Posterior cingulate gyrus (tissue), 11 donors: ENCODE results near the gene NCKAP5.

Experiments
- DNase-seq, 10 donors: peaks; one replicate each; pipeline versions ENCODE4 v3.0.0 to v3.0.0-alpha.2; 2020 to 2021; ENCODE audit warnings: mixed read lengths in 3 of 10
- intact Hi-C: fragments of 100-400 bp; cut with DNase I; formaldehyde crosslinking; loops from one replicate; pipeline ENCODE4 v1.15.1; 2023

The NCKAP5 gene

DNA sequence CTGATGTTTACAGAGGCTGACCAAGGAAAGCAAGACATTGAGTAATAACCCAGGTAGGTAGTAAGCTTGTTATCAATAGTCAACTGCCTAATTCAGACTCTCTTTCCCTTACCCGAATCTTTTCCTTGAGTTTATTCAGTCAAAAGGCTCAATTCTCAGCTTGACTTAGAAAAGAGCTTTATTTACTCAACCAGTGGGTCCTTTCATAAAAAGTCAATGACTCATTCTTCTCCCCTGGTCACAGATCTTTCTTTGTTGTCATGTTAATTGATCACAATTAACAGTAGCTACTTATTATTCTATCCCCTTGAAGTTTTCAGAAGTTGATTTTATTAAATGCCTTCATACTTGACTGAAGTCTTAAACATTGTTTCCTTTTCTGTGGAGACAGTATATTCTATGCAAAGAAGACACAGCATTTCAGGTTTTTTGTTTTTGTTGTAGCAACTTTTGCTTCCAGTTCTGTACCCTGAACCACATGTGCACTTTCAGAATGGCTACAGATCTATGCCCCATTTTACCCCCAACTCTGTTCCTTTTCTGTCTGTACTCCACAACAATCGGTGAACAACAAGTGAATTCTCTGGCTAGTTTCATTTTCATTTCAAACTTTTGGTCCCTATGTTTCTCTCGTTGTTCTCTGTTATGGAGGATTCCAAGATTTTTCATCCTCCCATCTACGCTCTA, 428.3 kb downstream of the NCKAP5 start:
- intact Hi-C loops, result loop anchor here (10.0 kb wide), 1 partner anchor 595 kb away; no protein-coding TSS in a partner anchor
- DNase-seq, result no peak

DNA sequence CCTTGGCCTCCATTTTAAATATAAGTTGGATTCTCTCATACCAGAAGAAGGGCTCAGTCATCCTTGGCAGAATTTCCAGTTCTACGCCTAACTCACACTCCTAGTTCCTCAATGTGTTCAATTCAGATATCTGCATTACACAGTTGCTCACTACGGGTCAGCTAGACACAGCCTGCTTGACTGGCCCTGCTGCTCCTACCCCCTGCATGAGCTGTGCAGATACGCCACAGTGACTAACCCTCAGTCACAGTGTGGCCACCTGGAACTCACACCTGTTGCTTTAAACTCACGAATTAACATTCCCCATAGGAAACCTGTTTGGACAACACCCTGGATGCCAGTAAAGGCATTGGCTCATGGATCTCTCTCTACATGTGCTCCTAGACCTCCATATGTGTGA, 429.6 kb downstream of the NCKAP5 start:
- intact Hi-C loops, result no loop called here
- no peak for DNase-seq

DNA sequence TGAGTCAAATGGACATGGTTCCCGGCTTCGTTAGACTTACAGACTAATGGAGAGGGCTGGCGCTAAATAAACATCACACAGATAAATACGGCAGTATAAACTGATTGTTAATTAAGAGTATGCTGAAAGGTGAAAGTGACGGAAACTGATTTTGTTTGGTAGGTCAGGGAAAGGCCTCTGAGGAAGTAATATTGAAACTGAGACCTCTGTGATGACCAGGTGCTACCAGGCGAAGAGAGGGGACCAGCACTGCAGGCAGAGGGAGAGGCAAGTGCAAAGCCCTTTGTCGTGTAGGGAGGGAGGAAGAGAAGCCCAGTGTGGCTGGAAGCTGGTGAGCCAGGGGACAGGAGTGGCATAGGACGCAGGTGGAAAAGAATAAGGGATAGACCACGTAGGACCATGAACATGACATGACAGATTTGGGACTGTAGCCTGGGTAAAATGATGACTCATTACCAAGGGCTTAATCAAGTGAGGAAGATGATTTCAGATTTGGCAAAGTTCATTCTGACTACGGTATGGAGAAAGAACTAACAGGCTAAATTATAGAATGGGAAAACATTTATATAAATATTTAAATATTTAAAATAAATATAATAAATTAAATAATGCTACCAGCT, 433.1 kb downstream of the NCKAP5 start:
- no peak for DNase-seq
- intact Hi-C loops, result no loop called here

DNA sequence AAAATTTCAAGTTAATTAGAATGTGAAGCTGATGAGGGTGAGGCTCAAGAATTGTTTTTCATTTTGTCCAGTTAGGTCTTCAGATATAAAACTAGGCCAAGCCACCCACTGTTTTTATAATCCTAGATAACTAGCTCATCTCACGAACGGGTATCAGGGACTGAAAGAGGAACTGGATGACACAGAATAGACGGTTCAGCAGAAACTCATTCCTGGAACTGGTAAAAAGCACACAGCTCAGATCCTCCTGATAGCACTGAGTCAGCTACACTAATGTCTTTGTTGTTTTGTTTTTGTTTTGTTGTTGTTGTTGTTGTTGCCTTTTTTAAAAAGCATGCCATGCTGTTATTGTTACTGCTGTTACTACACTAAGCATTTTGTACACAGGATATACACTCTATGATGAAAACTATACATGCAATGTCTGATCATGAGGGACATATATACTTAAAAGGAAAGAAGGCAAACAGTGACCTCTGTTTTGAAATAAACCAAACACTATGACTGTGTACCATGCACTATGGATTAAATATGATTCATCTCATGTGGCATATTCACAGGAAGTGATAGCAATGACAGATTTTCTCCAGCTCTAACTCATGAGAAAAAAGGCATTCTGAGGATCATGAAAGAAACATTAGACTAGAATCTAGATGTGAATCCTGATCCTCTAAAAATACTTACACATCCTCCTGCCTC, 437.6 kb downstream of the NCKAP5 start:
- intact Hi-C loops, result no loop called here
- no peak for DNase-seq

DNA sequence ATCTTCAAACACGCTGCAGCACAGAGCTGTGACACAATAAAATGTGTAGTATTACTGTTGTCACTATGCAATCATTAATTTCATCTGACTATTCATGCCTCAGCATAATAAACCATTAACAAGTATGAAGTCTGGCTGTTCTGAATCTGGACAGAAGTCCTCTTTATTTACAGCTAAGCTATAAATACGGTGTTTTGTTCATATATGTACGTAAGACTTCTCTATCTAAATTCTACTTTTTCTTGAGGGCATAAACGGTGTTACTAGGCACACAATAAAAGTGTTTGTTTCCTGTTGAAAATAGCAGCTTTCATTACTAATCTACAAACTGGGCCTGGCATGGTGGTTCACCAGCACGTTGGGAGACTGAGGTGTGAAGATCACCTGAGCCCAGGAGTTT, 443.8 kb downstream of the NCKAP5 start:
- intact Hi-C loops, result no loop called here
- DNase-seq, result no peak

DNA sequence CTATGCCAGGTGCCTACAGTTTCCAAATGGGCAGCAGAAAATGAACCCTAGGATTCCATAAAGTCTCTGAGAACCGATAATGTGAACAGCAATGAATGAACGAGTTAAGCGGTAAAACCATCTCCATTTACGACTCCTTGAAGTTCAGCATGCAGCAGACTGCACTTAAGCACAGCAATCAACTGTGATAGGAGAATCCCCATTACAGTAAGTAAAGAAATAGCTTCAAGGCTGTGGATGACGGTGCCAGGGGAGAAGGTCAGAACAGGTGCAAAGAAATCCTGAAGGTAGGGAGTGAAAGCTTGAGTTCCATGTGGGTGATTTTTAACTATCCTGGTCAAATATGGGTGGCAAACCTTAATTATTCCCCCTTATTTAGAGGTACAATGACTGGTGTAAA, 444.4 kb downstream of the NCKAP5 start:
- intact Hi-C loops, result no loop called here
- no peak for DNase-seq

DNA sequence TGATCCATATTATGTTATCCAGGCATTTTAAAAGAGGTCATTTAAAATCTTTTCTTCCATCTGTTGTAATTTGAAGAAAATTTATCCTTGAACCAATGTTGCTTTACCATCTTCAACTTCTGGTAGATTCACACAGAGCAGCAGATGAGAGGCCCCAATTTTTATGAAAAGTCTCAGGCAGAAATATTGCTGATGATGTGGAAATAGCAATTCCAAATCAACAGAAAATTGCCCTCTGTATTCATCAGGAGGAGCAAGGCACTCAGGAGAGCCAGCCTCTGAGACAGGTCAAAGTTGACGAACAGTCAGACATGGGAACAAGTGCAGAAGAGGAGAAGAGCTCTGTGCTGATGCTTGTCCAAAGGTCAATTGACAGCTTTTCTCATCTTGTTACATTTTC, 444.9 kb downstream of the NCKAP5 start:
- DNase-seq, result no peak
- intact Hi-C loops, result no loop called here

DNA sequence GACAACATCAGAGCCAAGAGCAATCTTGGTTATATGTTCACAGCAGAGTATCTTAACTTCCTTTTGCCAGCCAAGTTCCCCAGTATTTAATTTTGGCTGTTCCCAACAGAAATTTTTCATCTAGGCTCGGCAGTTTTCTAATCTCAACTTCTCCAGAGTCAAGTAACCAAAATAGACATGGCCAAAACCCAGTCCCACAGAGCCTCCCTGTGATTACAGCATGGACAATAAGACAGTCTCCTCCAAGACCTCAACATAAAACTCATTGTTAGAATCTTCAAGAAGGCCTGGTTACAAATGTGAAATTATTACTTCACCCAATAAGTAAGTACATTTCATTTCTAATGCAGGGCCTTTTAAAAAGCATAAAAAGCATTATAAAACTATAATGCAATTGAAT, 445.7 kb downstream of the NCKAP5 start:
- DNase-seq, result no peak
- intact Hi-C loops, result no loop called here

DNA sequence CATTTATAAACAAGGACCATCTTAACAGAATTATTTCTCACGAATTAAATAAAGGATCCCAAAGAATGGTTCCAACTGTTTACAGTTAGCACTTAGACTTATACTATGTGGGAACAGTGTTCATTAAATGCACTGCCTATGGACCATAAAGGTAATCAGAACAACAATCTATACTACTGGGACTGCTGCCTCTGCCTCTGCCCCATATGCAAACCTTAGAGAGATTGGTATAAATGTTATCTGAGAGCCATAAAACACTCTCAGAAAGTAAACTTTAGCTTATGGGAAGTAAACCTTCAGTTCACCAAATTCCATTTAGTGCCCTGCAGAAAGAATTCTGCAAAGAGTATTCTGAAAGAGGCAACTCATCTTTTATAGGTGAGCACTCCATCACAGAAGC, 448.0 kb downstream of the NCKAP5 start:
- intact Hi-C loops, result no loop called here
- DNase-seq, result no peak

DNA sequence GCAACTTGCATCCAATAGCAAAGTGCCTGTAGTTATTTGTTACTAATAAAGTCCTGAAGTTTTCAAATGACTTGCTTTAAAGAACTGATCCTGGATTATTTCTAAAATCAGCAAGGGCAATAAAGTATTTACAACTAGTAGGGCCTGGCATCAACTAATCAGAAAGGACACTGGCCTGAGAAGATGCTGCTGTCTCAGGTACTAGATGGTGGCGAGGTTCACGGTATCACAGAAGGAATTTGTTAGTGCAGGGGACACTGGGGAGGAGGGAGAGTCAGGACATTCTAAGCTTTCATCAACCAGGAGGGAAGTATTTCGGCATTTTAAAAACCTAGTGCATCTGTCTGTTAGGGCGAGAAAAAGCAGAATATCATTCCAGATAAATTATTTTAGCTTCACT, 458.1 kb downstream of the NCKAP5 start:
- intact Hi-C loops, result no loop called here
- no peak for DNase-seq

DNA sequence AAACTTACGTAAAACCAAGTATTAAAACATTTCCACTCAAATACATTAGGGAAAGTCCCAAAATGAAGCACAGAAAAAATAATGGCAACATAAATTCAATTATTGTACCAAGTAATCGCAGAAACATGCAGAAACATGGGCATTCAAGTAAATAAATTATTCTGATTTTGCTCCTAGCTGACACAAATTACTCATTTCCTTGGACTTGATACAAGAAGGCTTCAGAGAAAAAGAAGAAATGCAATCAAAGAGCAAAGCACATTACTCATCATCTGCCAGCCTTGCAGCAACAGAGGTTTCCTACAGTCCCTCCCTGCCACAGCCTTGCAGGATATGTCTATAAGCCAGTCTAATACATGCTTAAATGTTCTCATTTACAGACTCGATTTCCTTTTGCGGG, 458.5 kb downstream of the NCKAP5 start:
- intact Hi-C loops, result no loop called here

DNA sequence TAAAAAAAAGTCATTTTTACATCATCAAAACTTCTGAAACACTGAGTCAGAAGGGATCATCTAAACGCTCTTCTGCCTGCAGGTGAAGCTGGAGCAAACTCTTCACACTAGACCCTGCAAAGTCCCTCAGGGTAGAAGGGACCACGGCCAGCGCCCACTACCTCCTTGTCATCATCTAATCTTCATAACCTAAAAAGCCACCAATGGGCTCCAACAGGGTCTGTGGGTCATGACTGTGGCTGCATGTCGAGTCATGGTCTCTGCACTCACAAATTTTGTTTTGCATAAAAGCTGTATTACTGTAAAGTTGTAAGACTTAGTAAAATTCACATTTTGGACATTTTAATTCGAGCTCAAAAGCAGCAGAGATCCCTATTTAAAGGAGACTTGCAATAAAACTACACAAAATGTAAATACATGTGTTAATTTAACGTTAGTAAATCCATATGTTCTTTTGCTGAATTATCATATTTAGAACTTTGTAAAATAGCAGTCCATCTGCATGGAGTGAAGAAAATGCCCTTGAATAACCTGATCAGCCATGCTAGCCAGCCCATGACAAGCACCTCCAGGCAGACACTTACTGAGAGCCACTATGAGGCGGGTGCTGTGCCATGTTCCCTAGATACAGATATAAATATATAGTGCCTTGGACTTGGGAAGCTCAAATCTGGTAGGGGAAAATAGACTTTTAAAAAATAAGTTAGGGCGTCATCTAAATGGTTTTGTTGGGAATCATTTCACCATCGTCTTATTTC, 461.0 kb downstream of the NCKAP5 start:
- no peak for DNase-seq
- intact Hi-C loops, result no loop called here

More for the DNA sequence above, 458.5 kb downstream of the NCKAP5 start:
- no peak for DNase-seq

DNA sequence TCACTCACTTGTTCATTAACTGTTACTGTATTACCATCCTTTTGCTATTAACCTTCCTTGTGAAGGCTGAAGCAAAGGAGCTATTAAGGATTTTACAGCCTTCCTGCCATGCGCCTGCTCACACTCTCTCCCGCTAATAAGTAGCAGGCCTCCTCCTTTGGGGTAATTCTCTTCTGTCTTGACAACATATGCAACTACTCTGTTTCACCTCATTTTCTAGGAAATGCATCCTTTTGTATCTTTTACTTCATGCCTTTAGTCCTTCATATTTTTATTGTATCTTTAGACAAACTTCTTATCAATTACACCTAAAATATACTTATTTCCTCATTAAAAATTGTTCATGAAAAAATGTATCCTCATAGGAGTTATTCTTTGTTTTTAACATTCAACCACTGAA, 463.4 kb downstream of the NCKAP5 start:
- intact Hi-C loops, result no loop called here

DNA sequence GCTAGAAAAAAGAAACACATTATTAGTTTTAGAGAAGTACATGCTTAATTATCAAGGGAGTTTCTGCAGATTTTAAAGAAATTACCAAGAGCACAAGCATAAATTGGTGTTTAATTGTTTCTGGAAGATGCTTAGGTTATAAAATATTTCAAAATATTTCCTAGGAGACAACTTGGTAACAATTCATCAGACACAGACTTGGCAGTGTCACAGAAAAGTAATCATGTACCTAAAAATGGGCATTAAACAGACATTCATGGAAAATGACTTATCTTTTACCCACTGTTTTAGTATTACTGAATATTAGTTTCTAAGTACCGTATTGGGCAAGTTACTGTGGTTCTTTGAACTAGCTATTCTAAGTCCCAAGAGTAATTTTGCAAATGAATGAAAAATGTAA, 469.5 kb downstream of the NCKAP5 start:
- no peak for DNase-seq

More for the DNA sequence above, 463.4 kb downstream of the NCKAP5 start:
- DNase-seq, result no peak

DNA sequence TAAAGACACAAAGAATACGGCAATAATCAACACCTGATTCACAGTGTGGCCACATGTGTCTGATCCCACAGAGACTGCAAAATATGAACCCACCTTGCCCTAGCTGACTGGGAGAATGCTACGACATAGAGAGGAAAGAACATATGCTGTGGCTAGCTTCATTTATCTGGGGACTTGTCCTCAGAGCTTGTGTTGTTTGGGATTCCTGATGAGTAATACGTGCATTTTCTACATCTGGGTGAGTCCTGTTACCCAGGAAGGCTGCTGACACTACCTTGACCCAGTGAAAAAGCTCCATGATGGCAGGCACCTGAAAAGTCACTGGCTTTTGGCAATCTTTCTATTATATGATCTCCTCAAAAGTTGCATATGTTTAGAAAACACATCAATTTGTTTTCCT, 470.6 kb downstream of the NCKAP5 start:
- DNase-seq, result no peak
- intact Hi-C loops, result no loop called here

More for the DNA sequence above, 469.5 kb downstream of the NCKAP5 start:
- intact Hi-C loops, result no loop called here

DNA sequence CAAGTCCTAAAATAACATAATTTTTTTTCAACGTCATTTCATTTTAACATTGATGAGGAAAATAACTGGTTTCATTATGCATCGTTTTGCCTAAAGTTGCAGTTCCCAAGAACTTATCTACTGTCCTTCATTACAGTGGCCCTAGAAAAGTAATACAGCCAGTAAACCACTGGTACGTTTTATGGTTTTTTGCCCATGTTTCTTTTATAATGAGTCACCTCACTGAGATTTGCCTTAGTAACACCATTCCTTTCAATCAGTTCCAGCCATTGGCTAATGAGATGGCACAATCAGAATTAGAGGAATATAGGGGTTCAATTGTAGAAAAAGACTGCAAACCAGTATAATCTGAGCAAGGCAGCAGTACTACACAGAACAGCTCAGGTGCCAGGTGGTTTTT, 475.7 kb downstream of the NCKAP5 start:
- intact Hi-C loops, result no loop called here
- no peak for DNase-seq

DNA sequence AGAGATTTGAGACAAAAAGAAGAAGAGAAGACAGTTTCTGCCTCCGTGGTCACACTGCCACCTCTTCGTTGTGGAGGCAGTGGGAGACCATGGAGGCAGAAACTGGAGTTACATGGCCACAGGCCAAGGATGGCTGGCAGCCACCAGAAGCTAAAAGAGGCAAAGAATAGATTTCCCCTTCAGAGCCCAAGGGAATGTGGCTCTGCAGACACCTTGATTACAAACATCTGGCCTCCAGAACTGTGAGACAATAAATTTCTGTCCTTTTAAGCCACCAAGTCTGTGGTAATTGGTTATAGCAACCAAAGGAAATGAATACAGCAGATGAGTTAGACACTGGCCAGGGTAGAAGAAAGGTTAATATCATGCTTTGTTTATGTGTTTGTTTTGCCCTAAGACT, 477.9 kb downstream of the NCKAP5 start:
- intact Hi-C loops, result no loop called here
- DNase-seq, result no peak

DNA sequence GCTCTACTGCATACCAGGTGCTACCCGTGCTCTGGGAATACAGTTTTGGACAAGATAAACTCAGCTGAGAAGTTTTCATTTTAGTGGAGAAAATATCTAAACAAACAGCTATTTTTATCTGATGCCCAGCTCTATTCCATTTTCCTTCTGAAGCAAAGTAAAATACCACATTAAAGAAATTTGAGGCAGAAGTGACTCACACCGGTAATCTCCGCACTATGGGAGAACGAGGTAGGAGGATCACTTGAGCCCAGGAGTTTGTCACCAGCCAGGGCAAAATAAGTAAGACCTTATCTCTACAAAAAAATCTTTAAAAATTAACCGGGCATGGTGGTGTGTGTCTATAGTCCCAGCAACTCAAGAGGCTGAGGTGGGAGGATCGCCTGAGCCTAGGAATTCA, 482.1 kb downstream of the NCKAP5 start:
- intact Hi-C loops, result no loop called here
- no peak for DNase-seq

DNA sequence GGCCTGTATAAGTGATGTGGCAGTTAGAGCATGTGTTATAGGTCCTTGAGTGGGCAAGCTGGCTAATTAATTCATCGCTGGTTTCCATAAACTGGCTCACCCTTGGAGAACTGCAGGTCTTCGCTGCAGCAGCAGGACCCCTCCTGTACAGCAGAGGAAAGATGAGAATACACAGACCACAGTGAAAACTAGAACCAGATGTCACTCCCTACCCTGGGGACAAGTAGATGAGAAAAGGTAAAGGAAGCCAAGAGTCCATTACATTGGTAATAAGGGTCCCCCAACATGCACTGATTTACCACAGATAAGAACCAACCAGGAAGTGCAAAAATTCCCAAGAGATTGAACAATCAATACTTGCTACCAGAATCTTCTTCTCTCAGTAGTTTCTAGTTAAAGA, 482.6 kb downstream of the NCKAP5 start:
- intact Hi-C loops, result no loop called here
- DNase-seq, result no peak

DNA sequence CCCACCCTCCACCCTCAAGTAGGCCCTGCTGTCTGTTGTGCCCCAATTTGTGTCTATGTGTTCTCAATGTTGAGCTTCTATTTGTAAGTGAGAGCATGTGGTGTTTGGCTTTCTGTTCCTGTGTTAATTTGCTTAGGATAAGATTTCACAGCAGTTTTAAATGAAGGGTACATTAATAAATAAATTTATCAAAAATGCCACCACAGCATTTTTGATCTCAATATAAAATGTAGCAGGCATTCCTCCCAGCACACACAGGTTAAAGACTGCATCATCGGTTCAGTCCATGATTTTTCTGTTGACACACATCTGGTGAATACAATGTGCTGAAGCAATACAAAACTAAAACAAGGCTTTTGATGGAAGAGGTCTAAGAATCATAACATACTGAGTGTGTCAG, 486.2 kb downstream of the NCKAP5 start:
- DNase-seq, result no peak
- intact Hi-C loops, result no loop called here

DNA sequence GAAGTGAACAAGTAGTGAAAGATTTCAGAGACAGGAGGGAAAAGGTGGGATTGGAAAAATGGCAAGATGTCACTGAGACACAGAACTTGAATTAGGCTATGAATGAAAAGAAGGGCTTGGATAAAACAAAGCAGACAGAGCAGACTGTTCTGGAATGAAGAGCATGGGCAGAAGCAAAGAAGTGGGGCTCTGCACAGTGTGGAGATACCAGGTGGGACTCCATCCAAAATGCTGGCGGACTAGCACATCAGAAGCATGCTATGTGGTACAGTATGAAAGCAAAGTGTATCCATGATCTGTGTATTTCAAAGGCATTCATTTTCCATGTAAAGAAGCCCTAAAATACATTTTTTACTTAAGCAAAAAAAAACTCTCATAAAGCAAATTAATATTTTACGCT, 487.4 kb downstream of the NCKAP5 start:
- intact Hi-C loops, result no loop called here
- DNase-seq, result no peak
